Measurements from ENCODE around the gene HOXB5.

The HOXB5 gene

DNA sequence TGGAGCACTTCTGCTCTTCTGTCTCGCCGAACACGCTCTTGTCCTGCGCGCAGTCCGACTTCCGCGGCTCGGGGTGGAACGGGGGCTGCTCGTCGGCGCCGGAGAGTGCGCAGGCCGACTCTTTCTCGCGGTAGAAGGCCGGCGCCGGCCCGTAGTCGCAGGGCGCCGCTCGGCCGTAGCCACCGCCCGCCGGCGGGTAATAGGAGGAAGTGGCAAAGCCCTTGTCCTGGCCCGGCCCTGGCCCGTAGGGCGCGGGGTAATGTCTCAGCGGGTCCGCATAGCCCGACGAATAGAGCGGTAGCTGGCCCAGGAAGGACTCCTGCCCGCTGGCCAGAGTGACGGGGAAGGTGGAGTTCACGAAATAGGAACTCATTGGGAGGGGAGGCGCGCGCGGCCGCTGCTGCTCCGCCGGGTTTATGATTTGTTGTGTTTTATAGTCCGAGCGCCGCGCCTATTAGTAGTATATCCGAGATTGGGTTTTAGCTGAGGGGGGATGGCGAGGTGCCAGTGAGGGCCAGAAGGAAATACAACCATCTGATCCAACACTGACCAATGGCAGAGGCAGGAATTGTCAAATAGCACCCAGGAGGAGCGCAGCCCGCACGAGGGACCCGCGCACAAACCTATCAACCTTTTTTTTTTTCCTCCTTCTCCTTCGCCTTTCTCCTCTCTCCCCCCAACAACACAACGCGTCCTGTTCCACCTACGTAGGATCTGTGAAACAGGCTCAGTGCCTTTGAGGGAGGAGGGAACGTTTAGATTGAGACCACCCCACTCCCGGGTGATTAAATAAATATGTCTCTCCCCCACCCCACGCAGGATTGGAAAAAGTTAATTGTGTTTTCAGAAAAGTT is 4.4 kb upstream of the HOXB5 start (continued):
- TF ChIP-seq KLF8 (tag by site-specific recombination; IDR thresholded peaks at IDR 0.05) (peak; percentile 64; the same call in 1 of the 2 replicates), ZXDB (tag by site-specific recombination; IDR thresholded peaks at IDR 0.05) (peak; percentile 57; the same call in 1 of the 2 replicates), ZNF335 (tag by site-specific recombination; conservative IDR thresholded peaks at IDR 0.05) (0 out of 2 replicates have a peak, but pooled peaks have one; percentile 25), FEZF1 (tag by site-specific recombination; IDR thresholded peaks at IDR 0.05) (peak; percentile 61), ZNF341 (tag by site-specific recombination; IDR thresholded peaks at IDR 0.05; ENCODE audit: low read depth) (peak; percentile 98), ZNF629 (tag by site-specific recombination; IDR thresholded peaks at IDR 0.05) (peak; percentile 72), ZNF558 (tag by site-specific recombination; IDR thresholded peaks at IDR 0.05) (no peak), ZBTB20 (tag by site-specific recombination; IDR thresholded peaks at IDR 0.05) (peak; percentile 56; the same call in 1 of the 2 replicates), ZNF664 (tag by site-specific recombination; IDR thresholded peaks at IDR 0.05) (no peak), ZNF391 (tag by site-specific recombination; IDR thresholded peaks at IDR 0.05; ENCODE audit: borderline replicate concordance, low read depth) (no peak), ZBTB17 (tag by site-specific recombination; IDR thresholded peaks at IDR 0.05) (peak; percentile 51), ZNF660 (tag by site-specific recombination; IDR thresholded peaks at IDR 0.05) (peak; percentile 12; the same call in 1 of the 2 replicates), ZNF843 (tag by site-specific recombination; IDR thresholded peaks at IDR 0.05) (peak; percentile 55; the same call in 1 of the 2 replicates), GFI1B (tag by site-specific recombination; IDR thresholded peaks at IDR 0.05) (peak; percentile 93), ZNF366 (tag by site-specific recombination; conservative IDR thresholded peaks at IDR 0.05) (peak; percentile 30; the same call in 1 of the 2 replicates), WT1 (tag by site-specific recombination; IDR thresholded peaks at IDR 0.05) (peak; percentile 40; the same call in 1 of the 2 replicates), ZNF610 (tag by site-specific recombination; IDR thresholded peaks at IDR 0.05; ENCODE audit: borderline replicate concordance) (peak; percentile 86)
- TF ChIP-seq, protein P1, sequence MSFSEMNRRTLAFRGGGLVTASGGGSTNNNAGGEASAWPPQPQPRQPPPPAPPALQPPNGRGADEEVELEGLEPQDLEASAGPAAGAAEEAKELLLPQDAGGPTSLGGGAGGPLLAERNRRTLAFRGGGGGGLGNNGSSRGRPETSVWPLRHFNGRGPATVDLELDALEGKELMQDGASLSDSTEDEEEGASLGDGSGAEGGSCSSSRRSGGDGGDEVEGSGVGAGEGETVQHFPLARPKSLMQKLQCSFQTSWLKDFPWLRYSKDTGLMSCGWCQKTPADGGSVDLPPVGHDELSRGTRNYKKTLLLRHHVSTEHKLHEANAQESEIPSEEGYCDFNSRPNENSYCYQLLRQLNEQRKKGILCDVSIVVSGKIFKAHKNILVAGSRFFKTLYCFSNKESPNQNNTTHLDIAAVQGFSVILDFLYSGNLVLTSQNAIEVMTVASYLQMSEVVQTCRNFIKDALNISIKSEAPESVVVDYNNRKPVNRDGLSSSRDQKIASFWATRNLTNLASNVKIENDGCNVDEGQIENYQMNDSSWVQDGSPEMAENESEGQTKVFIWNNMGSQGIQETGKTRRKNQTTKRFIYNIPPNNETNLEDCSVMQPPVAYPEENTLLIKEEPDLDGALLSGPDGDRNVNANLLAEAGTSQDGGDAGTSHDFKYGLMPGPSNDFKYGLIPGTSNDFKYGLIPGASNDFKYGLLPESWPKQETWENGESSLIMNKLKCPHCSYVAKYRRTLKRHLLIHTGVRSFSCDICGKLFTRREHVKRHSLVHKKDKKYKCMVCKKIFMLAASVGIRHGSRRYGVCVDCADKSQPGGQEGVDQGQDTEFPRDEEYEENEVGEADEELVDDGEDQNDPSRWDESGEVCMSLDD (tag by site-specific recombination; IDR thresholded peaks at IDR 0.05): no peak
- TF ChIP-seq, protein P2, sequence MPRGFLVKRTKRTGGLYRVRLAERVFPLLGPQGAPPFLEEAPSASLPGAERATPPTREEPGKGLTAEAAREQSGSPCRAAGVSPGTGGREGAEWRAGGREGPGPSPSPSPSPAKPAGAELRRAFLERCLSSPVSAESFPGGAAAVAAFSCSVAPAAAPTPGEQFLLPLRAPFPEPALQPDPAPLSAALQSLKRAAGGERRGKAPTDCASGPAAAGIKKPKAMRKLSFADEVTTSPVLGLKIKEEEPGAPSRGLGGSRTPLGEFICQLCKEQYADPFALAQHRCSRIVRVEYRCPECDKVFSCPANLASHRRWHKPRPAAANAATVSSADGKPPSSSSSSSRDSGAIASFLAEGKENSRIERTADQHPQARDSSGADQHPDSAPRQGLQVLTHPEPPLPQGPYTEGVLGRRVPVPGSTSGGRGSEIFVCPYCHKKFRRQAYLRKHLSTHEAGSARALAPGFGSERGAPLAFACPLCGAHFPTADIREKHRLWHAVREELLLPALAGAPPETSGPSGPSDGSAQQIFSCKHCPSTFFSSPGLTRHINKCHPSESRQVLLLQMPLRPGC (tag by site-specific recombination; IDR thresholded peaks at IDR 0.05): 0 out of 2 replicates have a peak, but pooled peaks have one; percentile 42
- TF ChIP-seq, protein P3, sequence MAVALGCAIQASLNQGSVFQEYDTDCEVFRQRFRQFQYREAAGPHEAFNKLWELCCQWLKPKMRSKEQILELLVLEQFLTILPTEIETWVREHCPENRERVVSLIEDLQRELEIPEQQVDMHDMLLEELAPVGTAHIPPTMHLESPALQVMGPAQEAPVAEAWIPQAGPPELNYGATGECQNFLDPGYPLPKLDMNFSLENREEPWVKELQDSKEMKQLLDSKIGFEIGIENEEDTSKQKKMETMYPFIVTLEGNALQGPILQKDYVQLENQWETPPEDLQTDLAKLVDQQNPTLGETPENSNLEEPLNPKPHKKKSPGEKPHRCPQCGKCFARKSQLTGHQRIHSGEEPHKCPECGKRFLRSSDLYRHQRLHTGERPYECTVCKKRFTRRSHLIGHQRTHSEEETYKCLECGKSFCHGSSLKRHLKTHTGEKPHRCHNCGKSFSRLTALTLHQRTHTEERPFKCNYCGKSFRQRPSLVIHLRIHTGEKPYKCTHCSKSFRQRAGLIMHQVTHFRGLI (tag by site-specific recombination; IDR thresholded peaks at IDR 0.05): no peak
- TF ChIP-seq, protein P4, sequence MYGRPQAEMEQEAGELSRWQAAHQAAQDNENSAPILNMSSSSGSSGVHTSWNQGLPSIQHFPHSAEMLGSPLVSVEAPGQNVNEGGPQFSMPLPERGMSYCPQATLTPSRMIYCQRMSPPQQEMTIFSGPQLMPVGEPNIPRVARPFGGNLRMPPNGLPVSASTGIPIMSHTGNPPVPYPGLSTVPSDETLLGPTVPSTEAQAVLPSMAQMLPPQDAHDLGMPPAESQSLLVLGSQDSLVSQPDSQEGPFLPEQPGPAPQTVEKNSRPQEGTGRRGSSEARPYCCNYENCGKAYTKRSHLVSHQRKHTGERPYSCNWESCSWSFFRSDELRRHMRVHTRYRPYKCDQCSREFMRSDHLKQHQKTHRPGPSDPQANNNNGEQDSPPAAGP (tag by site-specific recombination; IDR thresholded peaks at IDR 0.05): peak; percentile 24; the same call in 1 of the 2 replicates
- TF ChIP-seq, protein P5, sequence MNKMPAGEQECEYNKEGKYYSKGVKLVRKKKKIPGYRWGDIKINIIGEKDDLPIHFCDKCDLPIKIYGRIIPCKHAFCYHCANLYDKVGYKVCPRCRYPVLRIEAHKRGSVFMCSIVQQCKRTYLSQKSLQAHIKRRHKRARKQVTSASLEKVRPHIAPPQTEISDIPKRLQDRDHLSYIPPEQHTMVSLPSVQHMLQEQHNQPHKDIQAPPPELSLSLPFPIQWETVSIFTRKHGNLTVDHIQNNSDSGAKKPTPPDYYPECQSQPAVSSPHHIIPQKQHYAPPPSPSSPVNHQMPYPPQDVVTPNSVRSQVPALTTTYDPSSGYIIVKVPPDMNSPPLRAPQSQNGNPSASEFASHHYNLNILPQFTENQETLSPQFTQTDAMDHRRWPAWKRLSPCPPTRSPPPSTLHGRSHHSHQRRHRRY (tag by site-specific recombination; IDR thresholded peaks at IDR 0.05): 0 out of 2 replicates have a peak, but pooled peaks have one; percentile 9
- TF ChIP-seq, protein P6, sequence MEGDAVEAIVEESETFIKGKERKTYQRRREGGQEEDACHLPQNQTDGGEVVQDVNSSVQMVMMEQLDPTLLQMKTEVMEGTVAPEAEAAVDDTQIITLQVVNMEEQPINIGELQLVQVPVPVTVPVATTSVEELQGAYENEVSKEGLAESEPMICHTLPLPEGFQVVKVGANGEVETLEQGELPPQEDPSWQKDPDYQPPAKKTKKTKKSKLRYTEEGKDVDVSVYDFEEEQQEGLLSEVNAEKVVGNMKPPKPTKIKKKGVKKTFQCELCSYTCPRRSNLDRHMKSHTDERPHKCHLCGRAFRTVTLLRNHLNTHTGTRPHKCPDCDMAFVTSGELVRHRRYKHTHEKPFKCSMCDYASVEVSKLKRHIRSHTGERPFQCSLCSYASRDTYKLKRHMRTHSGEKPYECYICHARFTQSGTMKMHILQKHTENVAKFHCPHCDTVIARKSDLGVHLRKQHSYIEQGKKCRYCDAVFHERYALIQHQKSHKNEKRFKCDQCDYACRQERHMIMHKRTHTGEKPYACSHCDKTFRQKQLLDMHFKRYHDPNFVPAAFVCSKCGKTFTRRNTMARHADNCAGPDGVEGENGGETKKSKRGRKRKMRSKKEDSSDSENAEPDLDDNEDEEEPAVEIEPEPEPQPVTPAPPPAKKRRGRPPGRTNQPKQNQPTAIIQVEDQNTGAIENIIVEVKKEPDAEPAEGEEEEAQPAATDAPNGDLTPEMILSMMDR (tag by site-specific recombination; IDR thresholded peaks at IDR 0.05): peak; percentile 57; the same call in 1 of the 2 replicates
- TF ChIP-seq, protein P7, sequence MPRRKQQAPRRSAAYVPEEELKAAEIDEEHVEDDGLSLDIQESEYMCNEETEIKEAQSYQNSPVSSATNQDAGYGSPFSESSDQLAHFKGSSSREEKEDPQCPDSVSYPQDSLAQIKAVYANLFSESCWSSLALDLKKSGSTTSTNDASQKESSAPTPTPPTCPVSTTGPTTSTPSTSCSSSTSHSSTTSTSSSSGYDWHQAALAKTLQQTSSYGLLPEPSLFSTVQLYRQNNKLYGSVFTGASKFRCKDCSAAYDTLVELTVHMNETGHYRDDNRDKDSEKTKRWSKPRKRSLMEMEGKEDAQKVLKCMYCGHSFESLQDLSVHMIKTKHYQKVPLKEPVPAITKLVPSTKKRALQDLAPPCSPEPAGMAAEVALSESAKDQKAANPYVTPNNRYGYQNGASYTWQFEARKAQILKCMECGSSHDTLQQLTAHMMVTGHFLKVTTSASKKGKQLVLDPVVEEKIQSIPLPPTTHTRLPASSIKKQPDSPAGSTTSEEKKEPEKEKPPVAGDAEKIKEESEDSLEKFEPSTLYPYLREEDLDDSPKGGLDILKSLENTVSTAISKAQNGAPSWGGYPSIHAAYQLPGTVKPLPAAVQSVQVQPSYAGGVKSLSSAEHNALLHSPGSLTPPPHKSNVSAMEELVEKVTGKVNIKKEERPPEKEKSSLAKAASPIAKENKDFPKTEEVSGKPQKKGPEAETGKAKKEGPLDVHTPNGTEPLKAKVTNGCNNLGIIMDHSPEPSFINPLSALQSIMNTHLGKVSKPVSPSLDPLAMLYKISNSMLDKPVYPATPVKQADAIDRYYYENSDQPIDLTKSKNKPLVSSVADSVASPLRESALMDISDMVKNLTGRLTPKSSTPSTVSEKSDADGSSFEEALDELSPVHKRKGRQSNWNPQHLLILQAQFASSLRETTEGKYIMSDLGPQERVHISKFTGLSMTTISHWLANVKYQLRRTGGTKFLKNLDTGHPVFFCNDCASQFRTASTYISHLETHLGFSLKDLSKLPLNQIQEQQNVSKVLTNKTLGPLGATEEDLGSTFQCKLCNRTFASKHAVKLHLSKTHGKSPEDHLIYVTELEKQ (tag by site-specific recombination; IDR thresholded peaks at IDR 0.05; ENCODE audit: borderline replicate concordance): peak; percentile 10; the same call in 1 of the 2 replicates
